ENCODE measurements around the gene CNGB1. TPM values are rescaled to one million over a fixed set of nuclear protein-coding genes. Genes with fewer than 3 reads are reported as not detected.

Gene CNGB1
- total and polyA plus RNA-seq, 2 donors from 2014 or later: not detected

DNA sequence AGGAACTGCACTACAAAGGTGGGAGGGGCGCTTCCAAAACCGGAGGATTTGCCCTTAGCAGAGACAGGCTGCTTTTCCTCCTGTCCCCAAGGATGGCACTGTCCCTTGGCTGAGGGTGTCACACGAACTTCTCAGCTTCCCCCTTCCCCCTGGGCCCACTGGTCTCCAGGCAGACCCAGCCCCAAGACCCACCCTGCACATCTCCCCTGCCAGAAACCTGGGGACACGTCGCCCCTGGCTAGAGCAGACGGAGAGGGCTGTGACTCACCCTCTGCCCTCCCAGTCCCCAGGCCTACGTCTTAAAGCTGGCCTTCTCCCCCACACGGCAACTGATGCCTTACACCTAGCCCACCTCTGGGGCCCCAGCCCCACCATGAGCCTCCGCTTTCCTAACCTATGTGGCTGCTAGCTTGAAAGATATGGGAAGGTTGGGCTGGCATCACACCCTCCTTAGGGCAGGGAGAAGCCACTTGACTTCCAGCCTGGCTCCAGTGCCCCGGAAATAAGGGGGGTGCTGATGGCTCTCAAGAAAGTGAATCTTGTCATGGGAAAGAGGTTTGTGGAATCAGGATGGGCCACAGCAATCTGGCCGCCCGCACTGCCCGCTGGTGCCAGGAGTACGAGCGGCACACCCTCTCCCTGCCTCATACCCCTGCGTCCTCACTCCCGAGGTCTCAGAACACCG lies 24.9 kb upstream of the CNGB1 start:
- Histone ChIP-seq H3K36me3 (ENCODE audit: control insufficient read depth in 2 of 3, insufficient read depth in 3 of 3, low read length in 3 of 3) (peaks cover 0 to 13% (median 5%) of the 10 kb centered on the region in 3 donors), H3K9me3 (ENCODE audit: control insufficient read depth in 2 of 3, insufficient read depth in 1 of 3, low read length in 3 of 3) (no peaks in the 10 kb centered on the region), H3K27ac (ENCODE audit: low read depth in 2 of 2, low read length in 2 of 2) (no peak overlapping the region), H3K27me3 (ENCODE audit: control insufficient read depth, insufficient read depth, low read length) (no peaks in the 10 kb centered on the region), H3K4me1 (ENCODE audit: control insufficient read depth in 2 of 3, insufficient read depth in 2 of 3, low read depth in 1 of 3, low read length in 3 of 3) (peaks cover 3 to 27% (median 5%) of the 10 kb centered on the region in 3 donors), H3K9ac (ENCODE audit: low read length in 3 of 3) (no peak overlapping the region), H3K4me3 (ENCODE audit: low read length in 3 of 3) (no peak overlapping the region)
- FAIRE-seq: no peak
- intact Hi-C loops (cut with DNase I): loop anchor here (5.0 to 10.0 kb wide), 2 partner anchors 94 to 231 kb away; no protein-coding TSS in a partner anchor
- DNase-seq: no peak
- TF ChIP-seq, protein P1, sequence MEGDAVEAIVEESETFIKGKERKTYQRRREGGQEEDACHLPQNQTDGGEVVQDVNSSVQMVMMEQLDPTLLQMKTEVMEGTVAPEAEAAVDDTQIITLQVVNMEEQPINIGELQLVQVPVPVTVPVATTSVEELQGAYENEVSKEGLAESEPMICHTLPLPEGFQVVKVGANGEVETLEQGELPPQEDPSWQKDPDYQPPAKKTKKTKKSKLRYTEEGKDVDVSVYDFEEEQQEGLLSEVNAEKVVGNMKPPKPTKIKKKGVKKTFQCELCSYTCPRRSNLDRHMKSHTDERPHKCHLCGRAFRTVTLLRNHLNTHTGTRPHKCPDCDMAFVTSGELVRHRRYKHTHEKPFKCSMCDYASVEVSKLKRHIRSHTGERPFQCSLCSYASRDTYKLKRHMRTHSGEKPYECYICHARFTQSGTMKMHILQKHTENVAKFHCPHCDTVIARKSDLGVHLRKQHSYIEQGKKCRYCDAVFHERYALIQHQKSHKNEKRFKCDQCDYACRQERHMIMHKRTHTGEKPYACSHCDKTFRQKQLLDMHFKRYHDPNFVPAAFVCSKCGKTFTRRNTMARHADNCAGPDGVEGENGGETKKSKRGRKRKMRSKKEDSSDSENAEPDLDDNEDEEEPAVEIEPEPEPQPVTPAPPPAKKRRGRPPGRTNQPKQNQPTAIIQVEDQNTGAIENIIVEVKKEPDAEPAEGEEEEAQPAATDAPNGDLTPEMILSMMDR (IDR thresholded peaks at IDR 0.05; ENCODE audit: borderline replicate concordance, extremely low read depth, insufficient read depth): no peak

DNA sequence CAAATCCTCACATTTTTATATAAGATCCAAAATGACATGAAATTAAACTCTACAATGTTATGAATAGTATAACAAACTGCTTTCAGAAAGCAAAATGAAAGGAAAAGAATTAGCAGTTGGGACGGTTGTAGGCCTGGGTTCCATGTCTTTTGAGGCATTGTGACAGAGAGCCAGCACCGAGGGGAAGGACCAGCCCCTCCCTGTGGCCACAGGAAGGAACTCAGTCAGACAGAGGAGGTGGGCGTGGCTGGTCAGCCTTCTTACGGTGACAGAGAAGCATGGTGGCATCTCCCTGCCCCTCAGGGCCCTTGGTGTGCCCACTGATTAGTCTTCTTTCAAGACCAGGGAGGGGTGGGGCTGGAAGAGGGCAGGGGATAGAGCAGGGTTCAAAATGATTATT lies 23.9 kb upstream of the CNGB1 start:
- DNase-seq (peak in 2 of 5 donors; percentile 22 to 57), FAIRE-seq (no peak)
- H3K4me1 ChIP-seq (ENCODE audit: control insufficient read depth in 2 of 3, insufficient read depth in 2 of 3, low read depth in 1 of 3, low read length in 3 of 3): peaks cover 3 to 25% (median 5%) of the 10 kb centered on the region in 3 donors
- no peak overlapping the region for H3K27ac ChIP-seq (ENCODE audit: low read depth in 2 of 2, low read length in 2 of 2)
- intact Hi-C loops (cut with DNase I): loop anchor here (5.0 to 10.0 kb wide), 2 partner anchors 92 to 230 kb away; no protein-coding TSS in a partner anchor
- no peak overlapping the region for H3K4me3 ChIP-seq (ENCODE audit: low read length in 3 of 3)
- no peak overlapping the region for H3K9ac ChIP-seq (ENCODE audit: low read length in 3 of 3)
- TF ChIP-seq, protein P1 (IDR thresholded peaks at IDR 0.05; ENCODE audit: borderline replicate concordance, extremely low read depth, insufficient read depth): no peak
- H3K36me3 ChIP-seq (ENCODE audit: control insufficient read depth in 2 of 3, insufficient read depth in 3 of 3, low read length in 3 of 3): peaks cover 0 to 13% (median 5%) of the 10 kb centered on the region in 3 donors
- no peaks in the 10 kb centered on the region for H3K27me3 ChIP-seq (ENCODE audit: control insufficient read depth, insufficient read depth, low read length)
- no peaks in the 10 kb centered on the region for H3K9me3 ChIP-seq (ENCODE audit: control insufficient read depth in 2 of 3, insufficient read depth in 1 of 3, low read length in 3 of 3)

DNA sequence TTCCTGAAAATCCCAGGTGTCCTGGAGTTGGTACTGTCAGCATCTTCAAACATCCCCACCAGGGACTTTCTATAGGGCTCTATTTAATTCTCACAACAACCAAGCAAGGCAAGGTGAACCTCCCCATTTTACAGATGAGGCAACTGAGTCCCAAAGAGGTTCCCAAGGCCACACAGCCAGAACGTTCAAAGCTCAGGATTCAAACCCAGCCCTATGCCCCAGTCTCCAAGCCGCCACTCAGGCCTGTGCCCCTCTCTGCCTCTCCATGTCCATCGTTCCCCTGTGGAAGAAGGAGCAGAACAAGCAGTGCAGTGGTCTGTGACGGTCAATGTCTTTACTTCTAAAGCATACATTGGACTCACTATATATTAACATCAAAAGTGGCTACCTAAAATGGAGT lies 23.4 kb upstream of the CNGB1 start:
- H3K4me3 ChIP-seq (ENCODE audit: low read length in 3 of 3): no peak overlapping the region
- intact Hi-C loops (cut with DNase I): loop anchor here (10.0 kb wide), 1 partner anchor 230 kb away; no protein-coding TSS in a partner anchor
- TF ChIP-seq, protein P1 (IDR thresholded peaks at IDR 0.05; ENCODE audit: borderline replicate concordance, extremely low read depth, insufficient read depth): no peak
- no peaks in the 10 kb centered on the region for H3K9me3 ChIP-seq (ENCODE audit: control insufficient read depth in 2 of 3, insufficient read depth in 1 of 3, low read length in 3 of 3)
- DNase-seq: no peak
- no peak for FAIRE-seq
- H3K4me1 ChIP-seq (ENCODE audit: control insufficient read depth in 2 of 3, insufficient read depth in 2 of 3, low read depth in 1 of 3, low read length in 3 of 3): peaks cover 2 to 21% (median 3%) of the 10 kb centered on the region in 3 donors
- no peak overlapping the region for H3K27ac ChIP-seq (ENCODE audit: low read depth in 2 of 2, low read length in 2 of 2)
- H3K9ac ChIP-seq (ENCODE audit: low read length in 3 of 3): no peak overlapping the region
- H3K27me3 ChIP-seq (ENCODE audit: control insufficient read depth, insufficient read depth, low read length): no peaks in the 10 kb centered on the region
- H3K36me3 ChIP-seq (ENCODE audit: control insufficient read depth in 2 of 3, insufficient read depth in 3 of 3, low read length in 3 of 3): peaks cover 0 to 13% (median 5%) of the 10 kb centered on the region in 3 donors
